Measurements from ENCODE around the gene FRZB. TPM values are rescaled to one million over a fixed set of nuclear protein-coding genes. Genes with fewer than 3 reads are reported as not detected.

FRZB gene
- total RNA-seq, 2 donors from 2014 or later, result not detected

GRCh38 chr2:182817558-182817957 is 48.9 kb downstream of the FRZB start:
- Mint-ChIP-seq H3K36me3 (ENCODE audit: low read depth) (no peaks in the 10 kb centered on the region), H3K4me3 (no peak overlapping the region), H3K27ac (no peak overlapping the region), H3K27me3 (peaks cover 14% of the 10 kb centered on the region), H3K4me1 (no peaks in the 10 kb centered on the region), H3K9me3 (no peaks in the 10 kb centered on the region)
- no peak for ATAC-seq (replicated peaks)

GRCh38 chr2:182816866-182817265 is 49.6 kb downstream of the FRZB start:
- H3K27me3 Mint-ChIP-seq, result peaks cover 19% of the 10 kb centered on the region
- H3K4me1 Mint-ChIP-seq, result no peaks in the 10 kb centered on the region
- no peak overlapping the region for H3K4me3 Mint-ChIP-seq
- no peak for ATAC-seq (replicated peaks)
- no peaks in the 10 kb centered on the region for H3K36me3 Mint-ChIP-seq (ENCODE audit: low read depth)
- H3K9me3 Mint-ChIP-seq, result no peaks in the 10 kb centered on the region
- no peak overlapping the region for H3K27ac Mint-ChIP-seq

- no peak overlapping the region for H3K4me3 Mint-ChIP-seq
- H3K9me3 Mint-ChIP-seq, result no peaks in the 10 kb centered on the region
- no peaks in the 10 kb centered on the region for H3K36me3 Mint-ChIP-seq (ENCODE audit: low read depth)
- ATAC-seq (replicated peaks), result no peak
- H3K27me3 Mint-ChIP-seq, result peaks cover 19% of the 10 kb centered on the region
- no peaks in the 10 kb centered on the region for H3K4me1 Mint-ChIP-seq
- H3K27ac Mint-ChIP-seq, result no peak overlapping the region
Measured at GRCh38 chr2:182814804-182815203, 51.6 kb downstream of the FRZB start.

GRCh38 chr2:182814380-182814779 is 52.1 kb downstream of the FRZB start:
- no peak for ATAC-seq (replicated peaks)
- no peak overlapping the region for H3K4me3 Mint-ChIP-seq
- no peaks in the 10 kb centered on the region for H3K36me3 Mint-ChIP-seq (ENCODE audit: low read depth)
- H3K4me1 Mint-ChIP-seq, result no peaks in the 10 kb centered on the region
- no peak overlapping the region for H3K27ac Mint-ChIP-seq
- no peaks in the 10 kb centered on the region for H3K9me3 Mint-ChIP-seq
- H3K27me3 Mint-ChIP-seq, result peaks cover 19% of the 10 kb centered on the region

- Mint-ChIP-seq H3K27me3 (peaks cover 16% of the 10 kb centered on the region), H3K4me3 (no peak overlapping the region), H3K36me3 (ENCODE audit: low read depth) (no peaks in the 10 kb centered on the region), H3K27ac (no peak overlapping the region), H3K9me3 (no peaks in the 10 kb centered on the region), H3K4me1 (no peaks in the 10 kb centered on the region)
- no peak for ATAC-seq (replicated peaks)
Measured at GRCh38 chr2:182810087-182810486, 56.4 kb downstream of the FRZB start.

GRCh38 chr2:182807319-182807718 is 59.1 kb downstream of the FRZB start:
- no peaks in the 10 kb centered on the region for H3K9me3 Mint-ChIP-seq
- H3K36me3 Mint-ChIP-seq (ENCODE audit: low read depth), result no peaks in the 10 kb centered on the region
- no peak for ATAC-seq (replicated peaks)
- H3K4me1 Mint-ChIP-seq, result no peaks in the 10 kb centered on the region
- no peak overlapping the region for H3K27ac Mint-ChIP-seq
- H3K27me3 Mint-ChIP-seq, result peaks cover 9% of the 10 kb centered on the region
- H3K4me3 Mint-ChIP-seq, result no peak overlapping the region

- Mint-ChIP-seq H3K9me3 (no peaks in the 10 kb centered on the region), H3K4me3 (no peak overlapping the region), H3K27ac (no peak overlapping the region), H3K36me3 (ENCODE audit: low read depth) (no peaks in the 10 kb centered on the region), H3K4me1 (no peaks in the 10 kb centered on the region), H3K27me3 (peaks cover 27% of the 10 kb centered on the region)
- ATAC-seq (replicated peaks), result no peak
Measured at GRCh38 chr2:182804128-182804527, 62.3 kb downstream of the FRZB start.

GRCh38 chr2:182798736-182799135 is 67.7 kb downstream of the FRZB start:
- Mint-ChIP-seq H3K4me3 (no peak overlapping the region), H3K36me3 (ENCODE audit: low read depth) (no peaks in the 10 kb centered on the region), H3K4me1 (no peaks in the 10 kb centered on the region), H3K27ac (no peak overlapping the region), H3K9me3 (no peaks in the 10 kb centered on the region), H3K27me3 (peaks cover 32% of the 10 kb centered on the region)
- no peak for ATAC-seq (replicated peaks)

- Mint-ChIP-seq H3K27ac (no peak overlapping the region), H3K9me3 (no peaks in the 10 kb centered on the region)
- no peak for ATAC-seq (replicated peaks)
Measured at GRCh38 chr2:182792441-182792840, 74.0 kb downstream of the FRZB start.

GRCh38 chr2:182784777-182785176 is 81.7 kb downstream of the FRZB start:
- Mint-ChIP-seq H3K4me1 (no peaks in the 10 kb centered on the region), H3K27me3 (no peaks in the 10 kb centered on the region), H3K36me3 (ENCODE audit: low read depth) (peaks cover 18% of the 10 kb centered on the region), H3K27ac (no peak overlapping the region), H3K9me3 (no peaks in the 10 kb centered on the region), H3K4me3 (no peak overlapping the region)
- ATAC-seq (replicated peaks), result no peak

More at GRCh38 chr2:182792441-182792840, 74.0 kb downstream of the FRZB start:
- H3K27me3 Mint-ChIP-seq, result peaks cover 11% of the 10 kb centered on the region
- H3K4me1 Mint-ChIP-seq, result no peaks in the 10 kb centered on the region
- no peaks in the 10 kb centered on the region for H3K36me3 Mint-ChIP-seq (ENCODE audit: low read depth)
- no peak overlapping the region for H3K4me3 Mint-ChIP-seq

- H3K9me3 Mint-ChIP-seq, result no peaks in the 10 kb centered on the region
- no peak overlapping the region for H3K27ac Mint-ChIP-seq
- H3K4me3 Mint-ChIP-seq, result no peak overlapping the region
- H3K27me3 Mint-ChIP-seq, result no peaks in the 10 kb centered on the region
- ATAC-seq (replicated peaks), result no peak
- no peaks in the 10 kb centered on the region for H3K4me1 Mint-ChIP-seq
- peaks cover 18% of the 10 kb centered on the region for H3K36me3 Mint-ChIP-seq (ENCODE audit: low read depth)
Measured at GRCh38 chr2:182784058-182784706, 82.3 kb downstream of the FRZB start.

Other genes with a start within 250 kb of the FRZB start
- 10 to 100 TPM; 27.4 to 54.0 TPM for gene DNAJC10, start 150.4 kb downstream of the FRZB start, total RNA-seq
- gene NCKAP1, start 171.8 kb upstream of the FRZB start, total RNA-seq, result 1 to 10 TPM; 7.6 to 8.4 TPM
- 1 to 10 TPM; 1.6 to 2.1 TPM for gene DUSP19, start 212.1 kb upstream of the FRZB start, total RNA-seq

All from activated T-helper 17 cell treated with anti-CD3 and anti-CD28 coated beads, Interleukin-2, amount 50 U/mL, for 72 hours (primary cell).